ENCODE measurements around the gene MFGE8.

DNA sequence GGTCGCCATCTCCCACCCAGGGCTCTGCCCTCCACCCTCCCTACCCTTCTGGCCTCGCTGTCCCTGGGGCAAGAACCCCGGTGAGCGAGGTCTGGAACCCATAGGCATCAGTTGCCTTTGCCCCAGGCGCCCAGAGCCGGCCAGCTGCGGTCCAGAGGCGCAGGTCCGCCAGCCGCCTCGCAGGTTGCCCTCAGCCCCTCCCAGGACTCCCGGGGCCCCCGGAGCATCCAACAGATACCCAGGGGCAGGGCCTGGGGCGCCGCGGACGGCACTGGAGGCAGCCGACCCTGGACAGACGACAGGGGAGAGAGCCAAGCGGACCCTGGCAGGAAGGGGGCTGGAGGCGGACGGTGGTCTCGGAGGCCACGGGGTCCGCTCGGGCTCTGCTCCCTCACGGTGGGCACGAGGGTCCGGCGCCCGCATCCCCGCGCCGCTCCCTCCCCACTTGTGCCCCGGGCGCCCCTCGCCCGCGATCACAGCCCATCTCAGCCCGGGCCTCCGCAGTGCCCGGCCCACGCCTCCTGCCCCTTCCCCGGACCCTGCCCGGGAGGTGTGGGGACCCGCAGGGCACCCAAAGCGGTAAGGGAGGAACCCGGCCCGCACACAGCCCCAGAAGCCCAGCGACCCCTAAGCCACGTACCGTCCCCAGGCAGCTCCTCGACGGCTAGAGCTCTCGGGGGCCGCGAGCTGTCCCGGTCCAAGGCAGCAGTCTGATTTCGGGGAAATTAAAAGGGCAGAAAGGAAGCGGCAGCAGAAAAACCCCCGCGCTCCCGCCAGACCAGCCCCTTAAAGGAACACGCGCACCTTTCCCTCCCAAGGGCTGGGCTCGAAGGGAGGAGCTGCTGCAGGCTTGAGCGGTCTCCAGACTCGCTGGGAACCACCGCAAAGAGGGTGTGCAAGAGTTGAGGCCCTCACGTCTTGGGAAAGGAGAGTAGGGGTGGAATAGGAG is 18.1 kb downstream of the MFGE8 start, which contains the start of gene HAPLN3:
- TF ChIP-seq, protein P1, sequence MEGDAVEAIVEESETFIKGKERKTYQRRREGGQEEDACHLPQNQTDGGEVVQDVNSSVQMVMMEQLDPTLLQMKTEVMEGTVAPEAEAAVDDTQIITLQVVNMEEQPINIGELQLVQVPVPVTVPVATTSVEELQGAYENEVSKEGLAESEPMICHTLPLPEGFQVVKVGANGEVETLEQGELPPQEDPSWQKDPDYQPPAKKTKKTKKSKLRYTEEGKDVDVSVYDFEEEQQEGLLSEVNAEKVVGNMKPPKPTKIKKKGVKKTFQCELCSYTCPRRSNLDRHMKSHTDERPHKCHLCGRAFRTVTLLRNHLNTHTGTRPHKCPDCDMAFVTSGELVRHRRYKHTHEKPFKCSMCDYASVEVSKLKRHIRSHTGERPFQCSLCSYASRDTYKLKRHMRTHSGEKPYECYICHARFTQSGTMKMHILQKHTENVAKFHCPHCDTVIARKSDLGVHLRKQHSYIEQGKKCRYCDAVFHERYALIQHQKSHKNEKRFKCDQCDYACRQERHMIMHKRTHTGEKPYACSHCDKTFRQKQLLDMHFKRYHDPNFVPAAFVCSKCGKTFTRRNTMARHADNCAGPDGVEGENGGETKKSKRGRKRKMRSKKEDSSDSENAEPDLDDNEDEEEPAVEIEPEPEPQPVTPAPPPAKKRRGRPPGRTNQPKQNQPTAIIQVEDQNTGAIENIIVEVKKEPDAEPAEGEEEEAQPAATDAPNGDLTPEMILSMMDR (IDR thresholded peaks at IDR 0.05): no peak
- TF ChIP-seq POLR2A (IDR thresholded peaks at IDR 0.05): no peak

Measured in right lobe of liver (tissue), 4 donors.